Smooth muscle cell (in vitro differentiated cells): ENCODE measurements around the gene CLDN7. TPM values are rescaled to one million over a fixed set of nuclear protein-coding genes. Genes with fewer than 3 reads are reported as not detected.

ENCODE experiments used
- DNase-seq: peaks from one replicate; lab custom pipeline; 2025; ENCODE audit not compliant: unreplicated experiment; lab: John Stamatoyannopoulos, UW
- H2AFZ ChIP-seq: fragments of 200-600 bp; sonication (generic); 2 replicates; pipeline ENCODE4 v1.6.0; 2016; ENCODE audit warnings: antibody characterized with exemption, low read depth, mild to moderate bottlenecking
- H3F3A ChIP-seq: fragments of 200-600 bp; sonication (generic); 2 replicates; pipeline ENCODE4 v1.6.0; 2017; ENCODE audit warnings: antibody characterized with exemption, low read depth
- H3K27ac ChIP-seq: fragments of 200-600 bp; sonication (generic); 2 replicates; pipeline ENCODE4 v1.5.1; 2016; ENCODE audit warnings: low read depth, mild to moderate bottlenecking
- H3K27me3 ChIP-seq: fragments of 200-600 bp; sonication (generic); 2 replicates; pipeline ENCODE4 v1.6.1; 2016; ENCODE audit warnings: low read depth, mild to moderate bottlenecking
- H3K36me3 ChIP-seq: fragments of 200-600 bp; sonication (generic); 2 replicates; pipeline ENCODE4 v1.5.1; 2016; ENCODE audit warnings: low read depth
- H3K4me1 ChIP-seq: fragments of 200-600 bp; sonication (generic); 2 replicates; pipeline ENCODE4 v1.5.1; 2016; ENCODE audit warnings: low read depth
- H3K4me2 ChIP-seq: fragments of 200-600 bp; sonication (generic); 2 replicates; pipeline ENCODE4 v1.6.0; 2016; ENCODE audit warnings: mild to moderate bottlenecking
- H3K4me3 ChIP-seq: fragments of 200-600 bp; sonication (generic); 2 replicates; pipeline ENCODE4 v1.5.1; 2016; ENCODE audit warnings: mild to moderate bottlenecking
- H3K79me2 ChIP-seq: fragments of 200-600 bp; sonication (generic); 2 replicates; pipeline ENCODE4 v1.6.0; 2016; ENCODE audit warnings: low read depth, mild to moderate bottlenecking
- H3K9ac ChIP-seq: fragments of 200-600 bp; sonication (generic); 2 replicates; pipeline ENCODE4 v1.6.0; 2016; ENCODE audit warnings: low read depth
- H3K9me3 ChIP-seq: fragments of 200-600 bp; sonication (generic); replicated peaks from 2 replicates; pipeline ENCODE4 v1.5.1; 2016; ENCODE audit warnings: low read depth
- H4K20me1 ChIP-seq: fragments of 200-600 bp; sonication (generic); 2 replicates; pipeline ENCODE4 v1.6.0; 2016; ENCODE audit warnings: low read depth
- CTCF ChIP-seq: fragments of 200-600 bp; sonication (generic); IDR thresholded peaks from 2 replicates; pipeline ENCODE4 v1.5.1; 2017; ENCODE audit warnings: borderline replicate concordance, mild to moderate bottlenecking, antibody characterized with exemption; ENCODE audit not compliant: insufficient read depth, poor library complexity, severe bottlenecking
- WGBS: methylation state at CpG from one replicate; pipeline ENCODE4 v1.1.7; 2016; ENCODE audit warnings: low lambda C conversion rate; 5-methylcytosine and 5-hydroxymethylcytosine counted together
- polyA plus RNA-seq: library from polyadenylated mRNA; unstranded; fragments of >200 nt; fragmentation: Nextera tagmentation; extraction: Ambion mirVana; gene quantifications from 2 replicates; pipeline ENCODE4 v1.2.1, GENCODE V29; 2016
- total RNA-seq: library from RNA; depleted of rRNA; stranded (reverse); fragments of >200 nt; gene quantifications from 2 replicates; pipeline ENCODE4 v1.2.3, GENCODE V29; 2014

Gene CLDN7
- total and polyA plus RNA-seq, 2 experiments from 2014 or later: 25.2 to 33.7 TPM

DNA sequence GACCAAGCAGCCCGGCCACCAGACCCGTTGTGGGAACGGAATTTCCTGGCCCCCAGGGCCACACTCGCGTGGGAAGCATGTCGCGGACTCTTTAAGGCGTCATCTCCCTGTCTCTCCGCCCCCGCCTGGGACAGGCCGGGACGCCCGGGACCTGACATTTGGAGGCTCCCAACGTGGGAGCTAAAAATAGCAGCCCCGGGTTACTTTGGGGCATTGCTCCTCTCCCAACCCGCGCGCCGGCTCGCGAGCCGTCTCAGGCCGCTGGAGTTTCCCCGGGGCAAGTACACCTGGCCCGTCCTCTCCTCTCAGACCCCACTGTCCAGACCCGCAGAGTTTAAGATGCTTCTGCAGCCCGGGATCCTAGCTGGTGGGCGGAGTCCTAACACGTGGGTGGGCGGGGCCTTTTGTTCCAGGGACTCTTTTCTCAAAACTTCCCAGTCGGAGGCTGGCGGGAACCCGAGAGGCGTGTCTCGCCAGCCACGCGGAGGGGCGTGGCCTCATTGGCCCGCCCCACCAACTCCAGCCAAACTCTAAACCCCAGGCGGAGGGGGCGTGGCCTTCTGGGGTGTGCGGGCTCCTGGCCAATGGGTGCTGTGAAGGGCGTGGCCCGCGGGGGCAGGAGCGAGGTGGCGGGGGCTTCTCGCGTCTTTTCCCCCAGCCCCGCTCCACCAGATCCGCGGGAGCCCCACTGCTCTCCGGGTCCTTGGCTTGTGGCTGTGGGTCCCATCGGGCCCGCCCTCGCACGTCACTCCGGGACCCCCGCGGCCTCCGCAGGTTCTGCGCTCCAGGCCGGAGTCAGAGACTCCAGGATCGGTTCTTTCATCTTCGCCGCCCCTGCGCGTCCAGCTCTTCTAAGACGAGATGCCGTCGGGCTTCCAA is 19.0 kb upstream of the CLDN7 start, which contains the start of gene SLC2A4:
SLC2A4 (plus strand) TSS at position 645 of the 879 bp plus-strand sequence; CDS start at position 862, 217 bp downstream.
- peak within 1 kb of the TSS; percentile 39 for H3K27ac ChIP-seq
- peak within 1 kb of the TSS; percentile 70 for H2AFZ ChIP-seq
- H3K9me3 ChIP-seq: no peaks in the 10 kb centered on the region
- peak; percentile 78 for DNase-seq
- peaks cover 14% of the 10 kb centered on the region for H3K27me3 ChIP-seq
- H4K20me1 ChIP-seq: no peaks in the 10 kb centered on the region
- no peaks in the 10 kb centered on the region for H3K36me3 ChIP-seq
- 2% methylated on average over 59 of the region's 71 CpGs for WGBS
- peak within 1 kb of the TSS; percentile 87 for H3K4me2 ChIP-seq
- TF ChIP-seq CTCF: no peak
- H3K79me2 ChIP-seq: no peaks in the 10 kb centered on the region
- H3K4me1 ChIP-seq: no peaks in the 10 kb centered on the region
- peak within 1 kb of the TSS; percentile 47 for H3K4me3 ChIP-seq
- peaks cover 5% of the 10 kb centered on the region for H3F3A ChIP-seq
- H3K9ac ChIP-seq: no peak within 1 kb of the TSS

DNA sequence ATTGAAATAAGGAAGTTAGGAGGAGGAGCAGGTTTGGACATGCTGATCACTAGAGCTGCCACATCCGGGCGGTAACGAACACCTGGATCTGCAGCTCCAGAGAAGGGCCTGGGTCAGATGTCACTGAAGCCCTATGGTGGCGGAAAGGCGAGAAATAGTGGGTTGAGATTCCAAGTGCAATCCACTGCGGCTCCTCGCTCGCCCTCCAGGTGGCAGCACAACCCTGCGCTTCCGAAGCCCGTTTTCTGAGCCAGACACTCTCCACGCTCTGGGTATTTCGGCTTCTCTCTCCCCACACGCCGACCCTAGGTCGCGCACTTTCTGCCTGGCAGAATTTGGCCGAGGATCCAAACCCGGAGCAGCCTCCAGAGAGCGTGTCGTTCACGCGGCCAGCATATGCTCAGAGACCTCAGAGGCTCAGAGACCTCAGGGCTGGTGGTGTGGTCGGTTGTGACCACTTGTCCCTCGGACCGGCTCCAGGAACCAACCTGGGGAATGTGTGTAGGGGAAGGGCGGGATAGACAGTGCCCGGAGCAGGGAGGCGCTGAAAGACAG is 18.3 kb upstream of the CLDN7 start:
- Histone ChIP-seq H3K36me3 (no peaks in the 10 kb centered on the region), H2AFZ (no peak overlapping the region), H3K4me3 (peak overlapping the region; percentile 47), H3F3A (peaks cover 5% of the 10 kb centered on the region), H4K20me1 (no peaks in the 10 kb centered on the region), H3K4me2 (peak overlapping the region; percentile 87), H3K9me3 (no peaks in the 10 kb centered on the region), H3K4me1 (no peaks in the 10 kb centered on the region), H3K27ac (peak overlapping the region; percentile 39), H3K9ac (no peak overlapping the region), H3K79me2 (no peaks in the 10 kb centered on the region), H3K27me3 (peaks cover 14% of the 10 kb centered on the region)
- DNase-seq: peak; percentile 66
- TF ChIP-seq CTCF: peak; percentile 75
- 1% methylated on average over 29 of the region's 29 CpGs for WGBS

- WGBS: 92% methylated on average over 8 of the region's 8 CpGs
- Histone ChIP-seq H3K27ac (no peak overlapping the region), H4K20me1 (no peaks in the 10 kb centered on the region), H3K9ac (no peak overlapping the region), H3K4me1 (no peaks in the 10 kb centered on the region), H2AFZ (no peak overlapping the region), H3K4me2 (no peak overlapping the region), H3F3A (peaks cover 5% of the 10 kb centered on the region), H3K9me3 (no peaks in the 10 kb centered on the region), H3K79me2 (no peaks in the 10 kb centered on the region), H3K36me3 (no peaks in the 10 kb centered on the region), H3K27me3 (peaks cover 14% of the 10 kb centered on the region), H3K4me3 (no peak overlapping the region)
- no peak for DNase-seq
- TF ChIP-seq CTCF: no peak
Measured at GRCh38 chr17:7279448-7279847, 17.2 kb upstream of the CLDN7 start.
